HepG2 (cell line): ENCODE data around the gene UCP1. TPM values are rescaled to one million over a fixed set of nuclear protein-coding genes. Genes with fewer than 3 reads are reported as not detected.

Experiments
- BRD4 ChIP-seq: sonication (generic); formaldehyde crosslinking; IDR thresholded peaks from 2 replicates; pipeline ENCODE4 v1.4.0; 2020; ENCODE audit warnings: missing genetic modification reagents
- CBX2 ChIP-seq, 2 experiments: fragments of 200-600 bp in 1 of 2; sonication (generic); formaldehyde crosslinking in 1 of 2; IDR thresholded peaks; 2 replicates each; pipeline versions ENCODE4 v1.7.0 to v1.8.1; 2018 to 2022; ENCODE audit warnings: low read depth in 2 of 2, low read length in 1 of 2, mild to moderate bottlenecking in 1 of 2, missing genetic modification reagents in 1 of 2
- CHD2 ChIP-seq: IDR thresholded peaks from 2 replicates; pipeline ENCODE4 v1.6.1; 2011; ENCODE audit warnings: low read depth, low read length, improper control_type of control experiment
- ELF3 ChIP-seq: IDR thresholded peaks from 2 replicates; pipeline ENCODE4 v1.6.1; 2016; ENCODE audit warnings: missing genetic modification reagents, missing compliant biosample characterization
- JARID2 ChIP-seq: sonication (generic); formaldehyde crosslinking; IDR thresholded peaks from 2 replicates; pipeline ENCODE4 v1.8.1; 2023; ENCODE audit warnings: missing genetic modification reagents, inconsistent platforms; ENCODE audit not compliant: insufficient replicate concordance
- KMT2B ChIP-seq: IDR thresholded peaks from 2 replicates; pipeline ENCODE4 v1.6.1; 2016; ENCODE audit warnings: missing genetic modification reagents, missing compliant biosample characterization
- MAZ ChIP-seq, 2 experiments: sonication (generic) in 1 of 2; formaldehyde crosslinking in 1 of 2; IDR thresholded peaks; 2 replicates each; pipeline versions ENCODE4 v1.5.0 to v1.6.1; 2012 to 2020; ENCODE audit warnings: low read depth in 2 of 2, mild to moderate bottlenecking in 2 of 2, borderline replicate concordance in 1 of 2, improper control_type of control experiment in 1 of 2, low read length in 1 of 2, missing genetic modification reagents in 1 of 2, moderate library complexity in 1 of 2
- MED13 ChIP-seq: sonication (generic); formaldehyde crosslinking; IDR thresholded peaks from 2 replicates; pipeline ENCODE4 v1.5.0; 2020; ENCODE audit warnings: missing genetic modification reagents
- MTF1 ChIP-seq: sonication (generic); formaldehyde crosslinking; IDR thresholded peaks from 2 replicates; pipeline ENCODE4 v1.5.0; 2020; ENCODE audit warnings: missing genetic modification reagents
- NFIB ChIP-seq: sonication (generic); formaldehyde crosslinking; IDR thresholded peaks from 2 replicates; pipeline ENCODE4 v1.9.0; 2021; ENCODE audit warnings: missing genetic modification reagents, mild to moderate bottlenecking, borderline replicate concordance
- NFYB ChIP-seq: sonication (generic); formaldehyde crosslinking; IDR thresholded peaks from 2 replicates; pipeline ENCODE4 v1.4.0; 2020; ENCODE audit warnings: missing genetic modification reagents
- NPAS2 ChIP-seq: sonication (generic); formaldehyde crosslinking; IDR thresholded peaks from 2 replicates; pipeline ENCODE4 v1.8.0; 2022; ENCODE audit warnings: mild to moderate bottlenecking, missing genetic modification reagents, borderline replicate concordance
- POLR2AphosphoS5 ChIP-seq: IDR thresholded peaks from 2 replicates; pipeline ENCODE4 v1.6.1; 2012; ENCODE audit warnings: low read depth, low read length
- RXRB ChIP-seq: IDR thresholded peaks from 2 replicates; pipeline ENCODE4 v1.6.1; 2016; ENCODE audit warnings: borderline replicate concordance, missing genetic modification reagents, missing compliant biosample characterization
- SRSF9 ChIP-seq: fragments of 200-400 bp; formaldehyde crosslinking; IDR thresholded peaks from 2 replicates; pipeline ENCODE4 v1.6.1; 2018; ENCODE audit warnings: borderline replicate concordance, mild to moderate bottlenecking, low read depth, low read length; ENCODE audit not compliant: insufficient read depth, poor library complexity, severe bottlenecking
- STAT6 ChIP-seq: sonication (generic); formaldehyde crosslinking; IDR thresholded peaks from 2 replicates; pipeline ENCODE4 v1.4.0; 2020; ENCODE audit warnings: missing genetic modification reagents, mild to moderate bottlenecking, borderline replicate concordance
- ZBTB42 ChIP-seq: sonication (generic); formaldehyde crosslinking; IDR thresholded peaks from 2 replicates; pipeline ENCODE4 v1.5.0; 2020; ENCODE audit warnings: mild to moderate bottlenecking, missing genetic modification reagents
- ZBTB8A ChIP-seq: sonication (generic); formaldehyde crosslinking; IDR thresholded peaks from 2 replicates; pipeline ENCODE4 v1.4.0; 2020; ENCODE audit warnings: mild to moderate bottlenecking, low read depth, missing genetic modification reagents, borderline replicate concordance
- ZFP1 ChIP-seq: IDR thresholded peaks from 2 replicates; pipeline ENCODE4 v1.6.1; 2016
- ZMAT3 ChIP-seq: sonication (generic); formaldehyde crosslinking; conservative IDR thresholded peaks from 2 replicates; pipeline ENCODE4 v1.7.0; 2021; ENCODE audit warnings: missing genetic modification reagents
- ZMYM2 ChIP-seq: sonication (generic); formaldehyde crosslinking; IDR thresholded peaks from 2 replicates; pipeline ENCODE4 v1.8.0; 2022; ENCODE audit warnings: mild to moderate bottlenecking, missing genetic modification reagents
- ZNF12 ChIP-seq: sonication (generic); formaldehyde crosslinking; IDR thresholded peaks from 2 replicates; pipeline ENCODE4 v1.5.0; 2020; ENCODE audit warnings: missing genetic modification reagents
- ZNF143 ChIP-seq: sonication (generic); formaldehyde crosslinking; IDR thresholded peaks from 2 replicates; pipeline ENCODE4 v1.4.0; 2020; ENCODE audit warnings: missing genetic modification reagents
- ZNF20 ChIP-seq: sonication (generic); formaldehyde crosslinking; IDR thresholded peaks from 2 replicates; pipeline ENCODE4 v1.4.0; 2020; ENCODE audit warnings: mild to moderate bottlenecking, moderate library complexity, missing genetic modification reagents
- ZNF549 ChIP-seq: sonication (generic); formaldehyde crosslinking; IDR thresholded peaks from 2 replicates; pipeline ENCODE4 v1.5.0; 2020; ENCODE audit warnings: missing genetic modification reagents
- ZNF607 ChIP-seq: sonication (generic); formaldehyde crosslinking; IDR thresholded peaks from 2 replicates; pipeline ENCODE4 v1.5.1; 2020; ENCODE audit warnings: missing genetic modification reagents, mild to moderate bottlenecking, borderline replicate concordance
- ZNF639 ChIP-seq: conservative IDR thresholded peaks from 2 replicates; pipeline ENCODE4 v1.6.1; 2018; ENCODE audit warnings: missing genetic modification reagents
- ZNF644 ChIP-seq: IDR thresholded peaks from 2 replicates; pipeline ENCODE4 v1.6.1; 2016; ENCODE audit warnings: low read depth
- ZNF709 ChIP-seq: sonication (generic); formaldehyde crosslinking; IDR thresholded peaks from 2 replicates; pipeline ENCODE4 v1.5.0; 2020; ENCODE audit warnings: mild to moderate bottlenecking, missing genetic modification reagents
- ZNF749 ChIP-seq: sonication (generic); formaldehyde crosslinking; IDR thresholded peaks from 2 replicates; pipeline ENCODE4 v1.8.0; 2022; ENCODE audit warnings: mild to moderate bottlenecking, missing genetic modification reagents, moderate library complexity, borderline replicate concordance
- ZNF766 ChIP-seq: sonication (generic); formaldehyde crosslinking; IDR thresholded peaks from 2 replicates; pipeline ENCODE4 v1.5.0; 2020; ENCODE audit warnings: missing genetic modification reagents, borderline replicate concordance
- polyA plus RNA-seq, 8 experiments: library from polyadenylated mRNA; depleted of rRNA in 3 of 8; stranded (reverse) in 7 of 8; unstranded in 1 of 8; fragments of >200 nt; fragmentation: Illumina TruSeq in 4 of 8; extraction: Trizol in 4 of 8; gene quantifications; 2 replicates each; pipeline versions ENCODE4 v1.2.1 to v1.2.3, GENCODE V29; 2011 to 2016; ENCODE audit warnings: low read depth in 4 of 8, missing spikeins in 1 of 8, mixed read lengths in 1 of 8; ENCODE audit not compliant: insufficient read depth in 1 of 8
- total RNA-seq, 5 experiments: library from RNA; depleted of rRNA; stranded (reverse); fragments of >200 nt; fragmentation: Illumina TruSeq; extraction: Trizol; gene quantifications; 2 replicates each; pipeline ENCODE4 v1.2.3, GENCODE V29; 2016; ENCODE audit warnings: low read depth in 1 of 5

UCP1 gene
- total and polyA plus RNA-seq, 2 of the 13 experiments (the other 11 are each of a cell fraction or from before 2014, with no cell fraction given), result 0.11 TPM

GRCh38 chr4:140529434-140529833 lies 39.3 kb downstream of the UCP1 start (continued):
- TF ChIP-seq NFIB (no peak), POLR2AphosphoS5 (no peak), ZBTB42 (no peak), SRSF9 (no peak), ZNF20 (CRISPR knock-in tag) (no peak), MTF1 (CRISPR knock-in tag) (no peak), ELF3 (CRISPR knock-in tag) (peak; percentile 97), ZNF143 (no peak), ZNF749 (no peak), ZNF766 (CRISPR knock-in tag) (no peak), CBX2 (IDR thresholded peaks at IDR 0.05; ENCODE audit: low read depth, low read length) (no peak), CBX2 (CRISPR knock-in tag; IDR thresholded peaks at IDR 0.05; ENCODE audit: low read depth) (no peak), NFYB (no peak), ZNF639 (CRISPR knock-in tag) (no peak), ZNF607 (CRISPR knock-in tag) (no peak), CHD2 (no peak), ZMAT3 (CRISPR knock-in tag) (no peak), MED13 (CRISPR knock-in tag) (no peak), BRD4 (CRISPR knock-in tag) (no peak), ZFP1 (no peak), MAZ (IDR thresholded peaks at IDR 0.05; ENCODE audit: borderline replicate concordance, low read depth, low read length) (no peak), MAZ (CRISPR knock-in tag; IDR thresholded peaks at IDR 0.05; ENCODE audit: low read depth) (no peak), ZNF549 (CRISPR knock-in tag) (no peak), ZNF644 (CRISPR knock-in tag) (peak; percentile 92), STAT6 (no peak), RXRB (CRISPR knock-in tag) (peak; percentile 44; the same call in 1 of the 2 replicates), ZBTB8A (CRISPR knock-in tag) (no peak), ZNF12 (no peak), NPAS2 (no peak), JARID2 (CRISPR knock-in tag) (no peak), ZNF709 (CRISPR knock-in tag) (no peak), ZMYM2 (no peak), KMT2B (peak; percentile 50; the same call in 1 of the 2 replicates)
